ENCODE measurements around the gene MAP3K9. TPM values are rescaled to one million over a fixed set of nuclear protein-coding genes. Genes with fewer than 3 reads are reported as not detected.

Gene MAP3K9
- total RNA-seq, 4 donors from 2014 or later = 18.3 to 23.9 (median 20.7) TPM

DNA sequence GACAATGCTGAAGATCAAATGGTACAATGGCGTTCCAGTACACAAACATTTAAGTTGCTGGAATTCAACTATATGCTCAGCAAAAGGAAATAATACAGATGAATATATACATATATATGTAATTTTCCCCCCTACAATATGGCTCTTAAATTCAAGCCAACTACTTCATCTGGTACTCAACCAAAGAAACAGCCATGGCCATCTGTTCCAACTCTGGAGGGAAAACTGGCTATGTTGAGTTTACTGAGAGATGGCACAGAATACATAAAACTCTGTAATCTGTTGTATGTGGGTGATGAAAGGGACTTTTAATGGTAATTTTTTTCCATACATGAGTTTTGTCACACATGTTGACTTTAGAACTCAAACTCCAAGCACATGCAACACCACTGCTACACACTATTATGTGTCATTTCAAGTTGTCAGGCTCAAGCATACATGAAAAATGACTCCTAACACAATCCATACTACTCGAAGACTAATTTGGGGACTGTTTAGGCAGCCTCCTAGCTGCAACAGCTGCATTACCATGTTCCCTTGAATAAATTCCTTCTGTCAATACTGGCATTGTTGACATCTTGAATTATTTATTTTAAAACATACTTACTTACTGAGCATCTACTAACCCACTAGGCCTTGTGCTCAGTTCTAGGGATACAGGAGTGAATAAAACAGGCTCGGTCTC, 38.2 kb upstream of the MAP3K9 start:
- intact Hi-C loops (cut with DNase I; ENCODE audit: low total_unique reads) = no loop called here
- 81 to 89% methylated on average over 3 of the region's 3 CpGs for WGBS, 2 donors
- DNase-seq (ENCODE audit: low spot score in 2 of 2) = no peak
- H3K4me3 ChIP-seq (ENCODE audit: low read depth, poor library complexity, severe bottlenecking) = no peak overlapping the region
- no peak for TF ChIP-seq POLR2A (IDR thresholded peaks at IDR 0.05)
- TF ChIP-seq, protein P1, sequence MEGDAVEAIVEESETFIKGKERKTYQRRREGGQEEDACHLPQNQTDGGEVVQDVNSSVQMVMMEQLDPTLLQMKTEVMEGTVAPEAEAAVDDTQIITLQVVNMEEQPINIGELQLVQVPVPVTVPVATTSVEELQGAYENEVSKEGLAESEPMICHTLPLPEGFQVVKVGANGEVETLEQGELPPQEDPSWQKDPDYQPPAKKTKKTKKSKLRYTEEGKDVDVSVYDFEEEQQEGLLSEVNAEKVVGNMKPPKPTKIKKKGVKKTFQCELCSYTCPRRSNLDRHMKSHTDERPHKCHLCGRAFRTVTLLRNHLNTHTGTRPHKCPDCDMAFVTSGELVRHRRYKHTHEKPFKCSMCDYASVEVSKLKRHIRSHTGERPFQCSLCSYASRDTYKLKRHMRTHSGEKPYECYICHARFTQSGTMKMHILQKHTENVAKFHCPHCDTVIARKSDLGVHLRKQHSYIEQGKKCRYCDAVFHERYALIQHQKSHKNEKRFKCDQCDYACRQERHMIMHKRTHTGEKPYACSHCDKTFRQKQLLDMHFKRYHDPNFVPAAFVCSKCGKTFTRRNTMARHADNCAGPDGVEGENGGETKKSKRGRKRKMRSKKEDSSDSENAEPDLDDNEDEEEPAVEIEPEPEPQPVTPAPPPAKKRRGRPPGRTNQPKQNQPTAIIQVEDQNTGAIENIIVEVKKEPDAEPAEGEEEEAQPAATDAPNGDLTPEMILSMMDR (IDR thresholded peaks at IDR 0.05) = no peak

DNA sequence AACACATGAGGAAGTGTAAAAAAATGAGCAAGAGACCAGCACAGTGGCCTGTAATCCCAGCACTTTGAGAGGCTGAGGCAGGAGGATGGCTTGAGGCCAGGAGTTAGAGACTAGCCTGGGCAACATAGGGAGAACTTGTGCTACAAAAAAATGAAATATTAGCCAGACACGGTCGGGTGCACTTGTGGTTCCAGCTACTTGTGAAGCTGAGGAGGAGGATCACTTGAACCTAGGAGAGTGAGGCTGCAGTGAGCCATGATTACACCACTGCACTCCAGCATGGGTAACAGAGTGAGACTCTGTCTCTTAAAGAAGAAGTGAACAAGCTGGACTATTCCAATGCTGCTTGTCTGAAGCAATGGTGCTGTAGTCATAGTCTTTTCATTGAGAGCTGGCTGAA, 36.3 kb upstream of the MAP3K9 start:
- 72 to 87% methylated on average over 2 of the region's 2 CpGs for WGBS, 2 donors
- TF ChIP-seq POLR2A (IDR thresholded peaks at IDR 0.05) = no peak
- TF ChIP-seq, protein P1 (IDR thresholded peaks at IDR 0.05) = no peak
- intact Hi-C loops (cut with DNase I; ENCODE audit: low total_unique reads) = no loop called here
- DNase-seq (ENCODE audit: low spot score in 2 of 2) = no peak
- no peak overlapping the region for H3K4me3 ChIP-seq (ENCODE audit: low read depth, poor library complexity, severe bottlenecking)

DNA sequence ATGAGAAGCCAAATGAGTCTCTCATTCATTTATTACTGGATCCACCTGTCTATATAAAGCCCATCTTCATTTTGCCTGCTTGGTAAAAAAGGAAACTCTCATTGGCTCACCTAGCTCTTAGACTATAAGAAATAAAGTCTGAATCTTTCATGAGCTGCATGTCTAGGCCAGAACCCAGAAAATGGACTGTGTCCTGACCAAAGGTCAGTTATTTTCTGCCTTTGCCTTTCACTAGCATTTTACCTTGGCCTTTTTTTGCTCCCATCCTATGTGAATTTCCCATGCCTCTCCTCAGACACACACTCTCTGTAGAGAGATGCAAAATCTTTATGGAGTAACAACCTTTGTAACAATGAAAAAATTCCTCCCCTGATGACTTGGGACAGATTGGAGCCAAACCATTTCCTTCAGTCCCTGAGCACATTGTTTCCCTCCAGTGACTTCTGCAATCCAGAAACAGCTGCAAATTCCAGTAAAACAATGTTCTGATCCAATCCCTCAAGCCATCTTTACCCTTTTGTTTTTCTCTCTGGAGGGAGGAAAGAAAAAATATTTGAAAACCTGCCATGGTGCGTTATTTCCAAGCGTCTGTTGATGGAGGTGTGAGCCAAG, 33.6 kb upstream of the MAP3K9 start:
- intact Hi-C loops (cut with DNase I; ENCODE audit: low total_unique reads) = no loop called here
- 16 to 31% methylated on average over 2 of the region's 2 CpGs for WGBS, 2 donors

DNA sequence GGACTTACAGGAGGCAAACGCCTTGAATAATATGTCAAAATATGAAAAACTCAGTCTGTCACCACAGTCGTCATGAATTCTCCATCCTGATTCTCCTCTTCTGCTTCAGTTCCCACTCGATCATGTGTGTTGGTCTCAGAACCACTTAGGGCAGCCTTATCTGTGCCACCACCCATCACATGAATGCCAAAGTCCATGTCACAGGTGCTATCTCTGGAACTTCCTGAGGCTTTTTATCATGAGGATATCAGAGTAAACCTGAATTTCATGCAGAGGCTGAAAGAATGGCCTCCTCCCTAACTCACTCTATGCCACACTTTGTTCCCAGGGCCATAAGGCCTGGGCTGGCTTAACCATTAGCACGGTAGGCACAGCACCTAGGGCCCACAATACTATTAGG, 28.8 kb upstream of the MAP3K9 start:
- no peak for TF ChIP-seq POLR2A (IDR thresholded peaks at IDR 0.05)
- TF ChIP-seq, protein P1 (IDR thresholded peaks at IDR 0.05) = no peak
- WGBS, 2 donors = 84 to 89% methylated on average over 4 of the region's 4 CpGs
- intact Hi-C loops (cut with DNase I; ENCODE audit: low total_unique reads) = no loop called here
- DNase-seq (ENCODE audit: low spot score in 2 of 2) = no peak
- H3K4me3 ChIP-seq (ENCODE audit: low read depth, poor library complexity, severe bottlenecking) = no peak overlapping the region

More for the DNA sequence above, 33.6 kb upstream of the MAP3K9 start:
- H3K4me3 ChIP-seq (ENCODE audit: low read depth, poor library complexity, severe bottlenecking) = no peak overlapping the region
- no peak for DNase-seq (ENCODE audit: low spot score in 2 of 2)
- TF ChIP-seq POLR2A (IDR thresholded peaks at IDR 0.05) = no peak

DNA sequence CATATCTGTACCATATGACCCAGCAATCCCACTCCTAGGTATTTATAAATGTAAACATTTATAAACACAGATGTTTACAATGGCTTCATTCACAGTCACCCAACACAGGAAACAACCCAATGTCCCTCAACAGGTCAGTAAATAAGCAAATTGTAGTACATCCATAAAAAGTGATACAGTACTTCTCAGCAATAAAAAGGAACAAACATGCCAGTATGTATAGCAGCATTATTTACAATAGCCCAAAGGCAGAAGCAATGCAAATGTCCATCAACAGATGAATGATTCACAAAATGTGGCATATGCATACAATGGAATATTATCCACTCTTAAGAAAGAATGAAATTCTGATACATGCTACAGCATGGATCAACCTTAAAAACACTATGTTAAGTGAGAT, 27.6 kb upstream of the MAP3K9 start:
- intact Hi-C loops (cut with DNase I; ENCODE audit: low total_unique reads) = no loop called here
- TF ChIP-seq POLR2A (IDR thresholded peaks at IDR 0.05) = no peak
- TF ChIP-seq, protein P1 (IDR thresholded peaks at IDR 0.05) = no peak
- DNase-seq (ENCODE audit: low spot score in 2 of 2) = no peak
- H3K4me3 ChIP-seq (ENCODE audit: low read depth, poor library complexity, severe bottlenecking) = no peak overlapping the region

DNA sequence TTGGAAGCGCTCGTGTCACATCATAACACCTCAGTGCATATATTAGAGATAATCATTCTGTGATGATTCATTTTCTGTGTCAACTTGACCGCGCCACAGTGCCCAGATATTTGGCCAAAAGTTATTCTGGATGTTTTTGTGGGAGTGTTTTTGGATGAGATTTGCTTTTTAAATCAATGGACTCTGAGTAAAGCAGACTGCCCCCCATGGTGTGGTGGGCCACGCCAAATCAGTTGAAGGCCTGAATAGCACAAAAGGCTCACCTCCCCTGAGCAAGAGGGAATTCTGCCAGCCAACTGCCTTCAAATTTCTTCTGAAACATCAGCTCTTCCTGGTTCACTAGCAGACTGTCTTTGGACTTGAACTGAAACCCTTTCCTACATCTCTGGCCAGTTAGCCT, 24.6 kb upstream of the MAP3K9 start:
- intact Hi-C loops (cut with DNase I; ENCODE audit: low total_unique reads) = no loop called here
- no peak overlapping the region for H3K4me3 ChIP-seq (ENCODE audit: low read depth, poor library complexity, severe bottlenecking)
- no peak for DNase-seq (ENCODE audit: low spot score in 2 of 2)
- TF ChIP-seq POLR2A (IDR thresholded peaks at IDR 0.05) = no peak
- TF ChIP-seq, protein P1 (IDR thresholded peaks at IDR 0.05) = no peak
- WGBS, 2 donors = 96 to 98% methylated on average over 5 of the region's 5 CpGs

All from lower leg skin (tissue), 4 donors.